Right ventricle myocardium superior (tissue), 1 donor: ENCODE results near the gene HSD3B1. TPM values are rescaled to one million over a fixed set of nuclear protein-coding genes. Genes with fewer than 3 reads are reported as not detected.
"Not testable (repeated sequence)": the region's sequence is repeated elsewhere in the genome, so short reads cannot be mapped to it uniquely, and the experiment has no call there.

Experiments used
- ATAC-seq: fragments of 200-7000 bp; cut with Tn5 transposase; one replicate; pipeline ENCODE4 v1.9.1; 2020; ENCODE audit warnings: mild to moderate bottlenecking; ENCODE audit not compliant: poor library complexity
- DNase-seq: peaks from one replicate; pipeline ENCODE4 v3.0.0-alpha.2; 2020
- intact Hi-C: fragments of 100-400 bp; cut with DNase I; formaldehyde crosslinking; loops from one replicate; pipeline ENCODE4 v1.11.2; 2022
- total RNA-seq: library from RNA; stranded (reverse); fragmentation: NEBNext Ultra II Directional; extraction: Animal tissue kit (Norgen Biotek cat#: 25700); gene quantifications from one replicate; pipeline ENCODE4 v1.2.1, GENCODE V29; 2021
- donor health status: DM: no; HTN: yes; CAD: no; lungs with severe emphysema.

The HSD3B1 gene
- total RNA-seq, 1 donor from 2014 or later, result not detected

- intact Hi-C loops, result no loop called here
- no peak for DNase-seq
- ATAC-seq, result no peak
Measured at GRCh38 chr1:119547306-119547705, 40.3 kb downstream of the HSD3B1 start.

- intact Hi-C loops, result no loop called here
- no peak for ATAC-seq
Measured at GRCh38 chr1:119547805-119548204, 40.8 kb downstream of the HSD3B1 start.

DNA sequence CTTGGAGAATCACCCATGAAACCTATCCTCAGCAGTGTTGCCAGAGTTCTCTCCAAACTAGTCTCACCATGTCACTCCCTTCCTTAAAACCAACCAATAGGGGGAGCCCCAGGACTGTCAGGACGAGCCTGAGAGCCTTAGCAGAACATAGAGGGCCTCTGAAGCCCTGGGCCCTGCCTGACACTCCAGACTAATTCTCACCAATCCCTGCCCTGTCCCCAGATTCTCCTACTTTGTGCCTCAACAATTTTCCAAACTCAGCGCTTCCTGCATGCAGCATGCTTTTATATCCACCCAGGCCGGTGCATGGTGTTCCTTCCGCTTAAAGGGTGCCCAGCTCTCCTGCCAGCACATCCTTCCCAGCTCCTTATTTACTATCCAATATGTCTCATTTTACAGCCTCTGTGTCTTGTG is 42.7 kb downstream of the HSD3B1 start:
- ATAC-seq, result peak; percentile 82
- intact Hi-C loops, result no loop called here
- peak; percentile 46 for DNase-seq

More at GRCh38 chr1:119547805-119548204, 40.8 kb downstream of the HSD3B1 start:
- no peak for DNase-seq

GRCh38 chr1:119550381-119550780 is 43.4 kb downstream of the HSD3B1 start:
- ATAC-seq (no peak), DNase-seq (no peak)
- intact Hi-C loops, result no loop called here

- intact Hi-C loops, result no loop called here
- DNase-seq (no peak), ATAC-seq (no peak)
Measured at GRCh38 chr1:119551218-119551617, 44.2 kb downstream of the HSD3B1 start.

DNA sequence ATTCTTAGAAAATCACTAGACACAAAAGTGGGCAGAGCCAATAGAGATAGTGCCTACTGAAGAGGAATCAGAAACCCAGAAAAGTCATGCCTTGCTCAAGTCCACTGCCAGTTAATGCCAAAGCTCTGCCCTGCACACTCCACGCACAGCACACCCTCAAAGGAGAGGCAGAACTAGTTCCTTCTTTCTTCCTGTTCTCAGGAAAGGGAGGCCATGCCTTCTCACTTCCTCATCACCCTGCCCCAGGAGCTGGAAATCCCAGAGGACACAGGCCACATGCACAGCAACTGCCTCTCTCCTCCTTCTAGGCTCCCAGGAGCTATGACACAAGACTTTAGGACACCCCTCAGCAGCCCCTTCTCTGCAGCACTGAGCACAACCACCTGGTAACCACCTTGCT is 45.6 kb downstream of the HSD3B1 start:
- ATAC-seq, DNase-seq, intact Hi-C loops: not testable (repeated sequence)

DNA sequence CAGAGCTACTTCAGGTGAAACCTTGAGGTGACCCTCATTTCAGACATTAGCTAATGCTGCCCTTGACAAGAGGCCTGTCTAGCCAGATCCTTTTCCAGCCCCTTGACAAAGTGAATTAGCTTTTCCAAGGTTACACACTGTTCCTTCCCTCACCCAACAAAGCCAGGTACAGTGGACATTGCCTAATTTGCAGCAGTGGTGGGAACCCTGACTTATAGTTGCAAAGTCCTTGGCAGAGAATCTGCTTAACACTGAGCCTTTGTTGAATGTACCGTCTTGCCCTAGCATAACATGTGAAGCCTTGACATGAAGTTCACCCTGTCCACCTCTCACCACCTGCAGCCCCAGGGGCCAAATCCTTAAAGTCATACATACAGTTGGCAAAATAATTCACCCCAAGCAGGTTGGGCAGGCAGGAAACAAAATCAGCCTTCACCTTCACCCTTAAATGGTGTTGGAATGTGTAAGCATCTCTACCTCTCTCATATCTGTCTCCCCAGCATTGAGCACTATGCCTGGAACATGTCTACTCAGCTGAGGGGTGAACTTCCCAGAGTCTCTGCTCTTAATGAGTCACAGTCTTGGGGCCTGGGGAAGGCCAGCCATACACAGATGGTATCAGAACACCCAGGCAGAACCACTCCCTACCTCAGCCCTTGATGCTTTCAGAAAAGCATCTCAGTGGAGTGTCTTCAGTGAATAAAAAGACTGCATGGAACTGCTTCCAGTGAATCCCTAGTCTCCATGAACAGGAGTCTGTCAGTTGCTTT is 46.5 kb downstream of the HSD3B1 start:
- ATAC-seq, DNase-seq, intact Hi-C loops: not testable (repeated sequence)

DNA sequence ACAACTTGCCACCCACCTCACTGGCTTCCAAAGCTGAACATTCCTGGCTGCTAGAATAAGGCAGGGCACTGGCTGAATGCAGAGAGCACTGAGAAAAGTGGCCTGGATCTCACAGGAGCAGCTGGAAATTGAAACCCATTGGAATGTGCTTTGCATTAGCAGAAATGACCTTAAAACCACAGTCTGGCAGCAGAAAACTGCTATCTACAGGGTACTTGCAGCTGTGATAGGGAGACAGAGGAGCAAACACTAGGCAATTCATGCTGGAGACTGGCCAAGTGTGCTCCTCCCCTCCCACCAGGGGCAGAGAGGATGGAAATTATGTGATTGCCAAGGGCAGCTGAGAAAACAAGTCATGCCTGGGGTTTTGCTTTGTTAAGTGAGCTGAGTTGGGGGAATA is 47.2 kb downstream of the HSD3B1 start:
- ATAC-seq (peak; percentile 57), DNase-seq (no peak)
- intact Hi-C loops, result no loop called here

- ATAC-seq (no peak), DNase-seq (no peak)
- intact Hi-C loops, result no loop called here
Measured at GRCh38 chr1:119556423-119556822, 49.4 kb downstream of the HSD3B1 start.

DNA sequence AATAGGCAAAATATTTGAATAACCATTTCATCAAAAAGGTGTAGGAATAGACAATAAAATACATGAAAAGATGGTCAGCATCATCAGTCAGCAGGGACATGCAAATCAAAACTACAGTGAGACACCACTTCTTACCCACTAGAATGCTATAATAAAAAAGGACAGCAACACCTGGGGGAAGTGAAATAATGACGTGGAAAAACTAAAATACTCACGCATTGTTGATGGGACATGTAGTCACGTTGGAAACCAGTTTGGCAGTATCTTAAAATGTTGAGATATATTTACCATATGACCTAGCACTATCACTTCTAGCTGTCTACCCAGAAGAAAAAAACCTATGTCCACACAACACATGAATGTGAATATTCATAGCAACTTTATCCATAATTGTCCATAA is 53.4 kb downstream of the HSD3B1 start:
- intact Hi-C loops, ATAC-seq, DNase-seq: not testable (repeated sequence)

DNA sequence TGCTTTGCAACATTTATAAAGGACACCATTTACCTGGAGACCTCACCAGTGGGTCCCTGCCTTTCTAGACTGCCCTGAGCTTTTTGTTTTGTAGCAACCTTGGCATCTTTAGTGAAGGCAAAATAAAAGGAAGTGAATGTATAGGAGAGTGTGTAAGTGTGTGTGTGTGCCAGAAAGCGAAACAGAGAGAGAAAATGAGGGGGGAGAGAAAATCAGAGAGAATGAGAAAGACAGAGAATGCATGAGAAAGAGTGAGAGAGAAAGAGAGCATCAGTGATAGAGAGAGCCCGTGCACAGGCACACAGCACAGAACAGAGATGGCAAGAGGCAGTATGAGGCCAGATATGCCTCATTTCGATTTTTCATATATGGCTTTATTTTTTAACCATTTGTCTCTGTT is 57.5 kb downstream of the HSD3B1 start:
- DNase-seq, result no peak
- ATAC-seq, result no peak
- intact Hi-C loops, result no loop called here

Other genes starting within 250 kb of the HSD3B1 start
- not detected for gene HAO2, start 138.4 kb upstream of the HSD3B1 start, total RNA-seq
- not detected for gene HSD3B2, start 92.1 kb upstream of the HSD3B1 start, total RNA-seq
- 9.2 TPM for gene ZNF697, start 141.1 kb downstream of the HSD3B1 start, total RNA-seq
- gene PHGDH, start 204.7 kb downstream of the HSD3B1 start, total RNA-seq, result 10.5 TPM